ENCODE data around the gene SOCS6. TPM values are rescaled to one million over a fixed set of nuclear protein-coding genes. Genes with fewer than 3 reads are reported as not detected.
A peak's percentile ranks its signal among the peaks of the same experiment; 100 is the strongest.
"Not testable (repeated sequence)": the region's sequence is repeated elsewhere in the genome, so short reads cannot be mapped to it uniquely, and the experiment has no call there.

The SOCS6 gene
- total RNA-seq, 1 experiment from 2014 or later = 27.5 TPM

DNA sequence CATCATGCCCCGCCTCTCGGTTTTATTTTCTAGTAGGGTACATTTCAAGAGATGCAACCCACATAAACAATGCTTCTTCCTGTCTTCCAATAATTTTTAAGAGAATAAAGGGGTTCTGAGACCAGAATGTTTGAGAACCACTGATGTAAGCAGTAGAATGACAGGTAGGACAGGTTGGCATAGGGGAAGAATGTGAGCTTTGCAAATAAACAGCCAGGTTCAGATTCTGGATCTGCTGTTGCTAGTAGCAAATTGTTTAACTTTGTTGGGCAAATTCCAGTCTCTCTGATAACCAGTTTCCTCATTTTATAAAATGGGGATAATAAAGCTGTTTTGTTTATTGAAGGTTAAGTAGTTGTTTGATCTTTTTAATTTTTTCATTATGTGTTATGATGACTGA lies 32.8 kb downstream of the SOCS6 start:
- DNase-seq (ENCODE audit: low read depth) = no peak

DNA sequence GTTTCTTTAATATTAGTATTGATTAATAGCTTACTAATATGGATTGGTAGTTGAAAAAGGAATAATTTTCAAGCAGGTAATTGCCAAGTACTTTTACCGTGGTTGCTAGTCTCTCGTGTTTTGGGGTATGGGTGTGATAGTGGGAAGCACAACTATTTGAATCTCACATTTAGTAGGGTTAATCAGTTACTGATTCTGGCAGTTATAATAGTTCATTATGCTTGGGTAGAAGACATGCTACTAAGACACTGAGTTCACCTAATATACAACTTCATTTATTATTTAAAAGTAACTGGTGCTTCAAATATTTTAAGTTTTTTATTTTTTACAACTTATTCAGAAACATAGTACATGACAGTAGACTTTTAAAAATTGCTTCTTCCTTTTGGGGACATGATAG lies 33.5 kb downstream of the SOCS6 start:
- no peak for DNase-seq (ENCODE audit: low read depth)

DNA sequence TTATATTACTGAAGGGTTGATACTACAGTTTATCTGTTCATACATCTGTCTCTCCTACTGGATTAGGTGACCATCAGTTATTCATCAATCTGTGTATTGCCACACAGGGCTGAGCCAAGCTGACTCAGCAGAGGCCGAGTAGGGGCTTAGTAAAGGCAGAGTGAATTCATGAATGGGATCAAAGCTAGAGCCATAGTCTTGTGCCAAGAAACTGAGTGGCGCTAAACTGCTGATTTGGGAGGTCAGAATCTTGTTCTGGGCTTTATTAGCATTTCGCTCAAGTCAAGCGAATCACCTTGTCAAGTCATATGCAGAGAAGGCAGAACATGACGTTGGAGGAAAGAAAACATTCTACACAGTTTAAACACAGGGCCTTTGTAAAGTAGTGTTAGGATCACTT lies 34.1 kb downstream of the SOCS6 start:
- DNase-seq (ENCODE audit: low read depth) = no peak

DNA sequence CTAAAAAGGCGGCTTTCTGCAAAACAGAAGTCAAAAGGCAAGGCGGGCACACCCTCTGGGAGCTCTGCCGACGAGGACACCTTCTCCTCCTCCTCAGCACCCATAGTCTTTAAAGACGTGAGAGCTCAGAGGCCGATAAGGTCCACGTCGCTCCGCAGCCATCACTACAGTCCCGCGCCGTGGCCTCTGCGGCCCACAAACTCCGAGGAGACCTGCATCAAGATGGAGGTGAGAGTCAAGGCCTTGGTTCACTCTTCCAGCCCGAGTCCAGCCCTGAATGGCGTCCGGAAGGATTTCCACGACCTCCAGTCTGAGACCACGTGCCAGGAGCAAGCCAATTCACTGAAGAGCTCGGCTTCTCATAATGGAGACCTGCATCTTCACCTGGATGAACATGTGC lies 36.1 kb downstream of the SOCS6 start:
- DNase-seq (ENCODE audit: low read depth) = no peak

DNA sequence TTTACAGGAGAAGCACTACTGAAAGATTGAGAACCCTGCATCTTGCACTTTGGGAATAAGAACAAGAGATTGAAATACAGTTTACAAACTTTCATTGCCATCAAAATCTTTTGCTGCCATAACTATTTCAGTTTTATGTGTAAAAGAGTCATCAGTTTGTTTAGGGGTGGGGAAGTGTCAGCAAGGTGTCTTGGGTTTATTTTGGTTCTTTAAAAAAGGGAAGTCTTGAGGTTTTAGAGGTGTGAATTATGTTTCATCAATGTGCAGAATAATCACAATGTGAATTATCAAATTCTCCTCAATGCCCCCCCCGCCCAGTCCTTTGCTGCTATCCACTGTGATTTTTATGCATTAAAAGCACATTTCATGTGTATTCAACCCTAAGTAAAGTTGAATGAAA lies 37.4 kb downstream of the SOCS6 start:
- DNase-seq (ENCODE audit: low read depth) = no peak

DNA sequence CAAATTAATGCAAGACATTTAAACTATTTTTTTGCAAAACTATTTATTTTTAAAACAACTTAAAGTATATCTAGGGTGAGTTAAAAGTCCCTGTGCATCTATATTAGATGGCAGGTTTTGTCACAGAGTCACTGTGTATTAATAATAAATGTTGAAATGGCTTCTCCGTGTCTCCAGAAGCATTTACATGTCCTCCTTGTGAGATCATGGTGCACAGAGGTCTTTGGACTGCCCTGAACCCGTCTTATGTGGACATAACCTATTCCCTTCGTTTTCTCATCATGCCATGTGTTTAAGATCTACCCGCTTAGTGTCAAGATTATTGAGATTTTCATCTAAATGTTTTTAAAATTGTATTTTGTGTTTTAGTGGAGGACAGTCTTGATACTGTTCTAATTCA lies 39.3 kb downstream of the SOCS6 start:
- no peak for DNase-seq (ENCODE audit: low read depth)

DNA sequence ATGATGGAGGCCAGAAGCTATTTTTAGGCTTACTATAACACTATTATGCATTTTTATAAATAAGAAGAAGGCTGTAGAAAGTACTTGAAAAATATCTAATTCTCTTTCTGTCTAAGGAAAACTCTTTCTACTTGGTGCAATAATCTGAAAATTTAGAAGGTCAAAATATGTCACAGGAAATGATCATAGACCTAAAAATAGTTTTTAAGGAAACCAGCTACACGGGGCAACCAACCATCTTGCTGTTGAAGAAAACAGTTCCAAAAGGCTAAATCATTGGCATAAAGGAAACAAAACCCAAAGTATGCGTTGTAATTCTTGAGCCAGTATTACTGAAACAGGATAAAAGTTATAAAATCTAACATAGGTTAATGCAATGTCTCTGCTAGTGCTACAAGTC lies 40.2 kb downstream of the SOCS6 start:
- no peak for DNase-seq (ENCODE audit: low read depth)

DNA sequence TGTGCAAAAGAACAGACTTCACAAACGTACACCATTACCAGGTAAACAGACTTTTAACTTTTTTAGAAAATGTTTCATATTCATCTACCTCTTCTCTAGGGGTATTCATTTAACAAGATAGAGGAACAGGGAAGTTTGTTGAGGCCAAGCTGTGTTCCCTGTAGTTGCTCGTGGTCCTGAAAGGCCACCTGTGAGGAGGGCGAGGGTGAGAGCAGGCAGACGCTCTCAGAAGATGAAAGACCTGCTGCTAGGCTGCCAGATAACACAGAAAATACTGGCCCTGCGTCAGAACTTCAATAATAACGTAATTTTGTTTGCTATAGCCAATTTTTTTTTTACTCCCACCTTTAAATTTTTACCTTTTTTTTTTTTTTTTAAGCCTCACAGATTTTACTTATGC lies 42.0 kb downstream of the SOCS6 start:
- no peak for DNase-seq (ENCODE audit: low read depth)

DNA sequence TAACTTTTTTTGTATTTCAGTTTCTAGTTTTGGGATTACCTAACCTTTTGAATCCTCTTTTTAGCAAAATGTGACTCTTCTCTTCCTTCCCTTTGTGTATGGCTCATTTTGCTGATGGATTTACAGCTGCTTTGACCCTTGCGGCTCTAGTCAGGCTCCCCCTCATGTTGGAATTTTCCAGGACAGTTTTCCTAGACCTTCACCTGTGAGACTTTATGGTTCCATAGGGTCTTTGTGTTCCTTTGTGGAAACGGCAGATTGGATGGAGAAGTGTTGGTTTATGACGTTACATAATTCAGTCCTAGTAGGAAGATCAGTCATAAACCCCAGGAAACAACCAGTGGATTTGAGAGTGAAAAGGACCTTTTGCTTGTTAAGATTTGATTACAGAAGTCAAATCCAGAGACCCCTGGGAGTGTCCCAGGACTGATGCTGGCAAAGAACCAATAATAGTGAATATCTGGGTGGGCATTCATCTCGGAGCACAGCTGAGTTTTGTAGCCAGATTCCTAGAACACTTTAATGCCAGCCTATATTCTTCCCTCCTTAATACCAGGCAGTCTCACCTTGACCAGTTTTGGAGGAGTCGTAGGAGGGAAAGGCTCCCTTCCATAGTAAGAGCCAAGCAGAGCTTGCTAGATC lies 42.7 kb downstream of the SOCS6 start:
- DNase-seq (ENCODE audit: low read depth) = no peak

DNA sequence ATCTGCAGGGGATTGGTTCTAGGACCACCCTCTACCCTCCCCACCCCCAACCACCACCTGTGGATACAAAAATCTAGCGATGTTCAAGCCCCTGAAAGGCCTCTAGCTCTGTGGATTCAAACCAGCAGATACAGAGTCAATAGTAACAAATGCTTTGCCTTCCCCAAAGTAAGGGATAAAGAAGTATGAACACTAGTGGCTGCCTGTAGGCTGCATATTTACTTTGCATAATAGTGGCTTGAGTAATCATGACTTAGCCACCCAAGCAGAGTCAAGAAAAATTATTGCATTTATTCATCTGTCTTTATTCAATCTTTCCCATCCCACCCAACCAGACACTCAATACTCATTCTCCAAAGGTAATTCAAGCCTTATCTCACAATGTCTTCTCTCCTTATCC lies 43.8 kb downstream of the SOCS6 start:
- no peak for DNase-seq (ENCODE audit: low read depth)

DNA sequence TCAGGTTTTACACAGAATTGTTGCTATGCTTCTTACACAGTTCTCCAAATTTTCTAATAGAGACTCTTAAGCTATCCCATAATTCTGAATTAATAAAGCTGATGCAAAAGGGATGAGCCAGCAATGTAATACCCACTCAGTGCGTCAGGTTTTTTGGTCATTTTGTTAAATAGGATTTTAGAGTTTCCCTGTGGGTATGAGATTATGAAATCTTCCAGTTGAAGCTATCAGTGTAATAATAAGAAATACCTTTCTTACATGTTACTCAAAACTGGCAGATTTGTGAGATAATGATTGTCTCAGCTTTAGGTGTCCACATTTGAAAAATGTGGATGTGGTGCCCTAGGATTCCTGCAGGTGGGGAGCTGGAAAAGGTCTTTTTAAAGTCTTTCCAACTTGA lies 44.5 kb downstream of the SOCS6 start:
- no peak for DNase-seq (ENCODE audit: low read depth)

DNA sequence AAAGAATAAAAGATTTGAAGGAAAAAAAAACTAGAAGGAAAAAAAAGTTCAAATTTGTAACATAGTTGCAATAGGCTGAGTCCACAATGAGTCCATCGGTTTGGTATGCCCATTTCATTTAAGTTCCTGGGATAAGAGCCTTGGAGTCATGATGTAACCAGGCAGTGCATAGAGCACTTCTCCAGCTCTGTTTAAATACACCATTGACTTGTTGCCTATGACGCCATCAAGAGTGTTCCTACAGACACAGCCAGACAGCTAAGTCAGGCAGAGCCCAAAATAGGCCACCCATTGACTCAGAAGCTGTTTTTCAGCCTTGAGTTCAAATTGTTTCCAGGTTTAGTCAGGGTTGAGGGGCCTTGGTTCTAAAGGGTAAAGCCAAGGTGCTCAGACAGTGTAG lies 44.9 kb downstream of the SOCS6 start:
- peak; percentile 86 for DNase-seq (ENCODE audit: low read depth)

DNA sequence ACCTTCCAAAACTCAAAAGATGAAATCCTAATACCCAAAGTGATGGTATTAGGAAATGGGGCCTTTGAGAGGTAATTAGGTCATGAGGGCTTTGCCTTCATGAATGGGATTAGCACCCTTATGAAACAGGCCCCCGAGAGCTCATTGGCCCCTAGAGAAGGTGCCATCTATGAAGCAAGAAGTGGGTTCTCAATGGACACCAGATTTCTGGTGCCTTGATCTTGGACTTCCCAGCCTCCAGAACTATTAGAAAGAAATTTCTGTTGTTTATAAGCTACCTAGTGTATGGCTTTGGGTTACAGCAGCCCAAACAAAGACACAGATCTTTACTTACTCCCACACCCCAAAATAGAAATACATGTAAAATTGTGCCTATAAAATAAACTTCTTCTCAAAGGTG lies 45.4 kb downstream of the SOCS6 start:
- DNase-seq (ENCODE audit: low read depth) = no peak

DNA sequence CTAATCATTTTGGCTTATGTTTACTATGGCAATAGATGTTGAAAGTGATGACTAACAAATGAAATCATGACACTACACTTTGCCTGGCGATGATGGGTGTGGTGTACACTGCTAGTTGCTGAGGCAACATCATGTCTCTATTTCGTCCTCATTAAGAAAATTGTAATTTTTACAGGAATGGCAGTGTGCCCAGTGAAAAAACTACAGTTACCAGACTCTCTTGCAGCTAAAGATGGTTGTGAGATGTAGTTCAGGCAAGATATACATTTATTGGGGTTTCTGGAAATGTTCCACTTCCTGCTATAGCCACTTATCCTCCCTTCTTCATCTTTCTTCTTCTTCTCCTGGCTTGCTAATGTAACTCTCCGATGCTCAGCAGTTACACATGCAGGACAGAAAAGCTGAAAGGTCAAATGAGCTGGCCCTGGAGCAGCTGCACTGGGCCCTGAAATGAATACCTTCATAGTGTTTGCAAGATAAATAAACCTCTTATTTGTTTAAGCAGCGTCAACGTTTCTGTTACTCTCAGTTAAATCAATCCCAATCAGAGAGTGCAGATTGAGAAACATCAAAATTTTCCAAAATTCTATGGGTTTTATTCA lies 46.0 kb downstream of the SOCS6 start:
- no peak for DNase-seq (ENCODE audit: low read depth)

DNA sequence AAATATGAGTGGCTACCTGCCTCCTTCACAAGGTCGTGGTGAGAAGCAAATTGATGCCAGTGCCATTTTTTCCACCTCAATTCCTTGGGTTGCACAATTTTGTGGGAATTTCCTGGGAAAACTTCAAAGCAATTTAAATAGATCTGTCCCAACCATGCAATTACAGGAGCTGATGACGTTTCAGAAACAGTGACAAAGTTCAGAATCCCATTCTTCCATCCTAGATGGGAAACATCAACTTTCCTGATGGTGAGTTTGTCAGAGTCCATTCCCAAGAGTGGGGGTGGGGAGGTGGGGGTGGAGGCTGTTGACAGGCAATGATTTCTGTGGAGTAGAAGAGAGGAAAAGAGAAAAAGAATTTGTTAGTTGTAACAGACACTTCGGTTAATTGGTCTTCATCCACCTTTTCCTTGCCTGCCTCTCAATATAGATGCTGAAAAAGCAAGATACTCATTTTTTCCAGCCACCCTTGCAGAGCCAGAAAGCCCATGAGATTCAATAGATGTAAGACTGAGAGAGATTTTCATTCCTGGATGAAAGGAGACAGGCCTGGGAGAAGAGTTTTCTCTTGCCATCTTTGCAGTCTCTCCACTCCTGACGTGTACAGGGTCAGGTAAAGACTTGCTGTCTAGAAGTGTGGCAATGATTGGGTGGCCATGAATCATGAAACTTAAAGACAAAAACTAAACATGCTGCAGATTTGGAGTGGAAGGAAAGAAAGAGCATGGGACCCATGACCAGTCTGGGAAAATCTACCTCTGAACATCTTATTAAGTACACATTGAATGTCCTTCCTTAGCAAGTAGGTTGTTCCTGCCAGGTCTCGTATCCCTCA lies 47.3 kb downstream of the SOCS6 start:
- DNase-seq (ENCODE audit: low read depth) = no peak

DNA sequence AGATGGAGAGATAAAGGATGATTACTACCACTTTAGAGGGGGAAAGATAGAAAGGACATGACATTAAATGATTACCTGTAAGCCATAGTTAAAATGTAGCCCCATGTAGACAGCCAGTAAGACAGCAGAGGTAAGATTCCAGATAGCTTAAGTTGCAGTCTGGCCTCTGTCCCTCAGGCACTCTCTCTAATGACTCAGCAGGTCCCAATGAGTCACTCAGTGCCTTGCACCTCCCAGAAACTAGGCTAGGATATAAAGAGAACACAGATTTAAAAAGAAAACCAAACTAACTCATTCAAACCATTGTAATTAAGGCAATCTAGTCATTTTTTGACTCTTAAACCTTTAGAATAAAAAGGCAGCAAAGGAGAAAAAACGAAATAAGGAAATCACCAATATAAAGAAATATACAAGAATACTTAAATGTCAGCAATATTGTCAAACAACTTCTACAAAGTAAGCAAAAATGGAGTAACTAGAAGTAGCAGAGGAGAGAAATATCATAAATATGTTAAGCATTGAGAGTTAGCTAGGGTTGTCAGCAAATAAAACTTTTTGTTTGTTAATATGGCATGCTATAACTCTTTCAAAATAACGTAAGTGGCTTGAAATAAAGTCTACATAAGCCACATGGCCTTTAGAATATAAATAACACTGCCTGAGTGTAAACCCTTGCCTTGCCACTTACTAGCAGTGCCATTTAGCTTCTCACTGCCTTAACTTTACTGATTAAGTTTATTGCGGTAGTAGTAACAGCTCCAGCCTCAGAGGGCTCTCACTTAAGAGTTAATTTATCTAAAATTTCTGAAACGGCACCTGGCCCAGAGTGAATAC lies 48.5 kb downstream of the SOCS6 start:
- DNase-seq (ENCODE audit: low read depth) = peak; percentile 89

DNA sequence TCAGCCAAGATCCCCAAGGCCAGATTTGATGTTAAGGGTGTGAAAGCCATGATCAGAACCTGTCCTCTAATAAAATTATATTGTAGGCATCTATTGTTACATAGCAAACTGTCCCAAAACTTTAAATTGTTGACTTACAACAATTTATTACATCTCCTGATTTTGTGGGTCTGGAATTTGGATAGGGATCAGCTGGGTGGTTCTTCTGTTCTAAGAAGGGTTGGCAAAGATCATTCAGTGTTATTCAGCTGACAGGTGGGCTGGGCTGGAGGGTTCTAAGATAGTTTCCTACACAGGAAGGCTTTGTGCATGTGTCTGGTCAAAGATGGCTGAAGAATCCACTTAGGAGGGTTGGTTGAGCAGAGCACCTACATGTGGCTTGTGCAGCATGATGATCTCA lies 50.0 kb downstream of the SOCS6 start:
- DNase-seq (ENCODE audit: low read depth) = no peak

DNA sequence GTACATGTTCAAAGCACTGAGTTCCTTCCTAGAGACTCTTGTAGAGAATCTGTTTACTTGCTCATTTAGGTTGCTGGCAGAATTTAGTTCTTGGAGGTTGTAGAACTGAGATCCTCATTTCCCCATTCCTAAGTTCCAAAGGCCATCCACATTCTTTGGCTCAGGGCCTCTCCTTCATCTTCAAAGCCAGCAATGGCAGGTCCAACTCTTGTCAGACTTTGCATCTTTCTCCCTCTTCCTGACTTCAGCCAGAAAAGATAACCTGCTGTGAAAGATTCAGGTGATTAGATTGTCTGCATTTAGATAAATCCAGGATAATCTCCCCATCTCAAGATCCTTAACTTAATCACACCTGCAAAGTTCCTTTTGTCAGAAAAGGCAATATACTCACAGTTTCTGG lies 51.1 kb downstream of the SOCS6 start:
- no peak for DNase-seq (ENCODE audit: low read depth)

DNA sequence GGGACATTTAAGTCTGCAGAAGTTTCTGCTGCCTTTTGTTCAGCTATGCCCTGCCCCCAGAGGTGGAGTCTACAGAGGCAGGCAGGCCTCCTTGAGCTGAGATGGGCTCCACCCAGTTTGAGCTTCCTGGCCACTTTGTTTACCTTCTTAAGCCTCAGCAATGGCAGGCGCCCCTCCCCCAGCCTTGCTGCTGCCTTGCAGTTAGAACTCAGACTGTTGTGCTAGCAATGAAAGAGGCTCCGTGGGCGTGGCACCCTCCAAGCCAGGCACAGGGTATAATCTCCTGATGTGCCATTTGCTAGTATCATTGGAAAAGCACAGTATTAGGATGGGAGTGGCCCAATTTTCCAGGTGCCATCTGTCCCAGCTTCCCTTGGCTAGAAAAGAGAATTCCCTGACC lies 59.6 kb downstream of the SOCS6 start:
- DNase-seq (ENCODE audit: low read depth) = not testable (repeated sequence)

DNA sequence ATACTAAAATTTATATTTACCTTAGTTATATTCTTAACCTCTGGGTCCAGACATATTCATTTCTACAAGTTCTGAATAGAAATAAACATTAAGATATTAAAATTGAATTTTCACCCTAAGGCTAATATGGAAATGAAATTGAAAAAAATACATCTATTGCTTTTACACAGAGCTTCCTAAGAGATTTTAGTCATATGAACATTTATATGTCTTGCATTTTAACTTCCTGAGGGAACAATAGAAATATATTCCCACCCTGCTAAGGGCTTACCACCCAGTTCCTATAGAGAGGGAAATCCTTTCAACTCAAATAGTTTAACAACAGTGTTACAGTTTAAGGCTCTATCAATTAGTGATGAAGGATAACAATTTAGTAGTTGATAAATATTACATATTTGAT lies 60.5 kb downstream of the SOCS6 start:
- no peak for DNase-seq (ENCODE audit: low read depth)

DNA sequence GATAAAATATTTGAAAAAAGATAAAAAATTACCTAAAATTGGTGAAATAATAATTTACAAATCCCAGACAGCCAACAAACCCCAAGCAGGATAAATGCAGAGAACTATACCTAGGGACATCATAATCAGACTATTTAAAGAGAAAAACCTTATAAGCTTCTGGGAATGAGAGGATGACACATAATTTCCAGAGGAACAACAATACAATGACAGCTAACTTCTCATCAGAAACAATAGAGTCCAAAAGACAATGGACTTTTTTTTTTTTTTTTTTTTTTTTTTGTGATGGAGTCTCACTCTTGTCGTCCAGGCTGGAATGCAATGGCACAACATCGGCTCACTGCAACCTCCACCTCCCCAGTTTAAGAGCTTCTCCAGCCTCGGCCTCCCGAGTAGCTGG lies 65.2 kb downstream of the SOCS6 start:
- DNase-seq (ENCODE audit: low read depth) = no peak

DNA sequence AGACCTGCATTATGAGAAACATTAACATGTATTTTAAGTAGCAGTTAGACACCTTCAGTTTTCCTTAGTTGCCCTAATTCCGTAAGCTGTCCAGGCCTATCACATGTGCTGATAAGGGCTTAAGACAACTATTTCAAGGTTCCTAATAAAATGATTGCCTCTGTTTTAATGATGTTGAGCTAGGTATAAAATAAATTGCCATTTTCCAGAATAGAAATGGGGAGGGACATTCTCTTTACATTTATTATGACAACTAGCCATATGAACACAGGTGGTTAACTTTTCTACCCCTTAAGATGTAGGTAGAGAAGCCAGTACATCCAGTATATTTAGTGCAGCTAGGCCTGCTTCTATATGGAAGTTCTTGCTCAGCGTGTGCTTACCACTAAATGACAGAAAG lies 65.9 kb downstream of the SOCS6 start:
- DNase-seq (ENCODE audit: low read depth) = no peak
